Spleen (tissue), 11 donors: Measurements from ENCODE around the gene MINDY4. TPM values are rescaled to one million over a fixed set of nuclear protein-coding genes. Genes with fewer than 3 reads are reported as not detected.
A peak's percentile ranks its signal among the peaks of the same experiment; 100 is the strongest.

ENCODE experiments used
- DNase-seq: peaks from one replicate; pipeline ENCODE4 v3.0.0-alpha.2; 2020
- H3K27ac ChIP-seq, 8 donors: fragments of 200-600 bp; sonication (generic) in 7 of 8; 1 replicate in 4 of 8; 2 replicates in 4 of 8; pipeline versions ENCODE4 v1.5.0 to v1.8.0; 2016 to 2021; ENCODE audit warnings: inconsistent platforms in 4 of 8, mild to moderate bottlenecking in 4 of 8, moderate library complexity in 1 of 8
- H3K27me3 ChIP-seq, 7 donors: fragments of 200-600 bp; sonication (generic) in 6 of 7; replicated peaks in 1 of 7; 1 replicate in 4 of 7; 2 replicates in 3 of 7; pipeline versions ENCODE4 v1.5.0 to v1.8.0; 2016 to 2021; ENCODE audit warnings: inconsistent platforms in 3 of 7, mild to moderate bottlenecking in 1 of 7
- H3K36me3 ChIP-seq, 6 donors: fragments of 200-600 bp; sonication (generic) in 5 of 6; 1 replicate in 4 of 6; 2 replicates in 2 of 6; pipeline versions ENCODE4 v1.5.0 to v1.8.0; 2016 to 2021; ENCODE audit warnings: inconsistent platforms in 2 of 6
- H3K4me1 ChIP-seq, 6 donors: fragments of 200-600 bp; sonication (generic) in 5 of 6; 1 replicate in 3 of 6; 2 replicates in 3 of 6; pipeline versions ENCODE4 v1.5.0 to v1.8.0; 2016 to 2021; ENCODE audit warnings: inconsistent platforms in 3 of 6
- H3K4me3 ChIP-seq, 8 donors: fragments of 200-600 bp; sonication (generic) in 7 of 8; 1 replicate in 4 of 8; 2 replicates in 4 of 8; pipeline versions ENCODE4 v1.5.0 to v1.8.0; 2016 to 2021; ENCODE audit warnings: inconsistent platforms in 4 of 8, mild to moderate bottlenecking in 4 of 8, moderate library complexity in 2 of 8
- H3K9me3 ChIP-seq, 8 donors: fragments of 200-600 bp; sonication (generic) in 7 of 8; 1 replicate in 4 of 8; 2 replicates in 4 of 8; pipeline versions ENCODE4 v1.5.0 to v1.8.0; 2016 to 2021; ENCODE audit warnings: inconsistent platforms in 4 of 8
- POLR2A ChIP-seq, 3 donors: fragments of 450-650 bp; IDR thresholded peaks; one replicate each; pipeline ENCODE4 v1.5.1; 2017; ENCODE audit warnings: antibody characterized with exemption in 3 of 3, mild to moderate bottlenecking in 1 of 3
- POLR2AphosphoS5 ChIP-seq, 3 donors: sonication (generic); formaldehyde crosslinking; IDR thresholded peaks; one replicate each; pipeline ENCODE4 v1.5.1; 2017; ENCODE audit warnings: antibody characterized with exemption in 3 of 3
- WGBS, 5 donors: extraction: QIAGEN DNeasy Blood & Tissue Kit in 3 of 5; methylation state at CpG; one replicate each; pipeline versions ENCODE4 v1.1.5 to v1.1.7; 2013 to 2018; 5-methylcytosine and 5-hydroxymethylcytosine counted together
- intact Hi-C: fragments of 100-400 bp; cut with DNase I; formaldehyde crosslinking; loops from one replicate; pipeline ENCODE4 v1.15.0; 2023; ENCODE audit warnings: low total_unique reads
- polyA plus RNA-seq, 3 donors: library from polyadenylated mRNA; stranded (reverse); fragments of 200-250 nt; gene quantifications; one replicate each; pipeline ENCODE4 v1.2.1, GENCODE V29; 2013
- total RNA-seq, 7 donors: library from RNA; depleted of rRNA in 3 of 7; stranded (reverse); fragments of >200 nt in 3 of 7; fragmentation: NEBNext Ultra II Directional in 4 of 7; extraction: Animal tissue kit (Norgen Biotek cat#: 25700) in 4 of 7; gene quantifications; one replicate each; pipeline versions ENCODE4 v1.1.0 to v1.2.1, GENCODE V29; 2016 to 2021
- TF ChIP-seq, protein P1 (sequence below), 11 experiments: fragments of 200-600 bp in 7 of 11; fragments of 450-650 bp in 4 of 11; sonication (generic) in 4 of 11; IDR thresholded peaks in 8 of 11; conservative IDR thresholded peaks in 3 of 11; 1 replicate in 7 of 11; 2 replicates in 4 of 11; pipeline versions ENCODE4 v1.4.0 to v1.8.0; 2016 to 2021; ENCODE audit warnings: antibody characterized with exemption in 11 of 11, inconsistent platforms in 4 of 11, mild to moderate bottlenecking in 1 of 11
- donor health status: healthy with polysubstance abuse.
- donor health status: DM: no; HTN: no; CAD: no; lungs with moderate emphysema.
- donor health status: DM: no; HTN: no; CAD: no.
- donor health status: Bipolar disorder and iron deficiency.
- donor health status: healthy.
- donor health status: DM: no; HTN: no; CAD: no.
- donor health status: DM: yes; HTN: yes; CAD: no.

The MINDY4 gene
- total and polyA plus RNA-seq, 10 donors: 0.63 to 7.0 (median 3.0) TPM

DNA sequence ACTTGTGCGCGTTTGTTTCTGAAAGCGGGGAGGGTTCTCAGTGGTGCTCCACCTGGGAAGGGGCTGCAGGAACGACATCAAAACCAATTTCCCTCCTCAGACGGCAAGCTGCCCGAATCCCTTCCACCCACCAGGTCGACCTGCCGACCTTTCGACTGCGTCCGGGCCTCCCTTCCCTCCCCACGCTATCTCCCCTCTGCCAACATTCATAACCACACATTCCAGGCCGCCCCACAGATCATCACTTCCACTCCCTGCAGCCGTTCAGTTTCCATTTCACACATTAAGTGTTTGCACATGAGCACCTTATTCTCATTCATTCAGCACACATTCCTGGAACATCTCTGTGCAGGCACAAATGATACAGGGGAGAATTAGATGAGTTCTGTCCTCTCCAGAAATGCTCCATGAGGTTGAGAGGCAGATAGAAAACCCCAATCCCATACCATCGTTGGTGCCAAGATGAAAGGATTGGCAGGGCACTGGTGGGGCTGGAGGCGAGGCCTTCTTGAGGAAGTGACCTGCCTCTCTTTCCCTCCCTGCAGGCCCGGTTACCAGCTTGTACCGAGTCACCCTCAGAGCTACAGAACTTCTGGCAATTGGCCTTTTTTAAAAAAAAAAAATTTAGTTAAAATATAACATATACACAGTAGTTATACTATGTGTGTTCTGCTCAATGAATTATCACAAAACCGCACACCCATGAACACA lies 70.0 kb downstream of the MINDY4 start:
- WGBS, 5 donors: 83 to 91% (median 90%) methylated on average over 19 of the region's 19 CpGs
- peaks cover 2 to 15% (median 8%) of the 10 kb centered on the region in 6 donors for H3K4me1 ChIP-seq
- no peaks in the 10 kb centered on the region for H3K27me3 ChIP-seq
- H3K9me3 ChIP-seq: no peaks in the 10 kb centered on the region
- H3K36me3 ChIP-seq: peaks cover 0 to 32% (median 3%) of the 10 kb centered on the region in 6 donors
- intact Hi-C loops: no loop called here
- DNase-seq: no peak
- no peak overlapping the region for H3K27ac ChIP-seq
- TF ChIP-seq POLR2AphosphoS5 (IDR thresholded peaks at IDR 0.05) (no peak), POLR2A (IDR thresholded peaks at IDR 0.05) (no peak)
- TF ChIP-seq, protein P1, sequence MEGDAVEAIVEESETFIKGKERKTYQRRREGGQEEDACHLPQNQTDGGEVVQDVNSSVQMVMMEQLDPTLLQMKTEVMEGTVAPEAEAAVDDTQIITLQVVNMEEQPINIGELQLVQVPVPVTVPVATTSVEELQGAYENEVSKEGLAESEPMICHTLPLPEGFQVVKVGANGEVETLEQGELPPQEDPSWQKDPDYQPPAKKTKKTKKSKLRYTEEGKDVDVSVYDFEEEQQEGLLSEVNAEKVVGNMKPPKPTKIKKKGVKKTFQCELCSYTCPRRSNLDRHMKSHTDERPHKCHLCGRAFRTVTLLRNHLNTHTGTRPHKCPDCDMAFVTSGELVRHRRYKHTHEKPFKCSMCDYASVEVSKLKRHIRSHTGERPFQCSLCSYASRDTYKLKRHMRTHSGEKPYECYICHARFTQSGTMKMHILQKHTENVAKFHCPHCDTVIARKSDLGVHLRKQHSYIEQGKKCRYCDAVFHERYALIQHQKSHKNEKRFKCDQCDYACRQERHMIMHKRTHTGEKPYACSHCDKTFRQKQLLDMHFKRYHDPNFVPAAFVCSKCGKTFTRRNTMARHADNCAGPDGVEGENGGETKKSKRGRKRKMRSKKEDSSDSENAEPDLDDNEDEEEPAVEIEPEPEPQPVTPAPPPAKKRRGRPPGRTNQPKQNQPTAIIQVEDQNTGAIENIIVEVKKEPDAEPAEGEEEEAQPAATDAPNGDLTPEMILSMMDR (IDR thresholded peaks at IDR 0.05 in 8 of 11, conservative IDR thresholded peaks at IDR 0.05 in 3 of 11): no peak
- no peak overlapping the region for H3K4me3 ChIP-seq

DNA sequence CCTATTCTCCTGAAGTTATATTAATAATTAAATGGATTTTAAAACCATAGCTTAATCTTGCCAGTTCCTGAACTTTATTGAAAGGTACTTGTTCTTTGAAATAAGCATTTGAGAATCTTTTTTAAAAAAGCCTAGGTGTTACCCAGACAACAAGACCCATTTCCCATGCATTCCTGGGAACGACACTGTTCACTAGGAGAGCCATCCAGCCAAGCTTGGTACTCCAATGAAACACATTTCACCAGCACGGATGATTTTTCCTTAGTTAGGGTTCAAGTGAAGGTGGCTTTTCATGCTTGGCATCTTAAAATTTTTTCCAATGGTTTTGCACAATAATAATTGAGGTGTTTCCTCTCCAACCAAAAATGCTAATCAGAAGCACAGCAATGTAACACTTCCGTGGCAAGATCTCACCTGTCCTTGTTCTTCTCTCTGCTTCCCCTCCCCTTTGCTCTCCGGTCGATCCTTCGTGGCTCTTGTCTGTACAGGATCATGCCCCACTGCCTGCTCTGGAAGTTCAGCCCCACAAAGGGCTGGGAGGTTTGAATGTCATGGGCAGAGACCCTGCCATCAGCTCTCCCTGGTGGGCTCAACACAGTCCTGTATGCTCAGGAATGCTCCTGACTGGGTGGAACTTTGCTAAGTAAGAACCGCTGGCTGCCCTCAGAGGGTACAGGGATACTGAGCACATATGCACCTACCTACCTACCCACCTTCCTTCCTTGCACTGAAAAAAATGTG lies 70.8 kb downstream of the MINDY4 start:
- TF ChIP-seq POLR2AphosphoS5 (IDR thresholded peaks at IDR 0.05) (no peak), POLR2A (IDR thresholded peaks at IDR 0.05) (no peak)
- no peak for DNase-seq
- H3K4me3 ChIP-seq: no peak overlapping the region
- H3K9me3 ChIP-seq: no peaks in the 10 kb centered on the region
- intact Hi-C loops: no loop called here
- H3K4me1 ChIP-seq: peaks cover 2 to 16% (median 8%) of the 10 kb centered on the region in 6 donors
- 92 to 97% (median 93%) methylated on average over 7 of the region's 7 CpGs for WGBS, 5 donors
- no peaks in the 10 kb centered on the region for H3K27me3 ChIP-seq
- H3K27ac ChIP-seq: no peak overlapping the region
- peaks cover 0 to 27% (median under 1%) of the 10 kb centered on the region in 6 donors for H3K36me3 ChIP-seq

DNA sequence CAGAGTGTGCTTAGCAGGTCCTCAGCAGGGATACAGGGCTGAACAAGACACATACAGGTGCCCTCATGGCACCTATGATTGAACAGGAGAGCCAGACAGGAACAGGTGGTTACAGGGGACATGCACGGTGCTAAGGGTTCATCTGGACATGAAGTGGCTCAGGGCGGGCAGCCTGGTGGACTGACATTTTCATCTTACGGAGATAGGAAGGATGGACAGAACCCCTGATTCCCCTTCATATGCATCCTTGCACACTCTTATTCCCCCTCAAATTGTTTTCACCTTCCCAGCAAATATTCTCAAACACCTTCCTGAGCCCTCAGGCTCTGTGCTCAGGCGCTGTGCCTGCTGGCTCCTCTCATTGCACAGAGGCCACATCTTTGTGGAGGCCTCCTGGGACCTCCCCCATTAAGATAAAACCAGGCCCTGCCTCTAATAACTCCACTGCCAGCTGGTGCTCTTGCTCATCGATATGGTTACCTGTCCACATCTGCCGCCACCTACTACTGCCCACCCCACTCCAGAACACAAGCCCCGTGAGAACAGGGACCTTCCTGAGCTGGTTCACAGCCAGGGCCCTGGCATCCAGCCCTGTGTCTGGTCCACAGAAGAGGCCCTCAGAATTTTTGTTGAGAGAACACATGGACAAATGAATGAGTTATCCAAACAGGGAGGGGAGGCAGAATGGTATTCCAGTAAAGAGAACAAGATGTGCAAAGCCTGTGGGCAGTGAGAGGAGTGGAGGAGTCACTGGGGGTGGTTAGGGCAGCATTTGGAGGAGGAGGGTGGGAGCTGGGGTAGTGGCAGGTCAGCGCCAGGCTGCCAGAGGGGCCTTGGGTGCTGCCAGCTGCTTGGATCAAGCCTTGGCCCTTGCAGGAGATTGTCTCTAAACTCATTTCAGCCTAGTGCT lies 71.6 kb downstream of the MINDY4 start:
- peak overlapping the region in 2 of 8 donors; percentile 16 to 36 for H3K27ac ChIP-seq
- H3K4me1 ChIP-seq: peaks cover 2 to 16% (median 8%) of the 10 kb centered on the region in 6 donors
- DNase-seq: peak; percentile 61

DNA sequence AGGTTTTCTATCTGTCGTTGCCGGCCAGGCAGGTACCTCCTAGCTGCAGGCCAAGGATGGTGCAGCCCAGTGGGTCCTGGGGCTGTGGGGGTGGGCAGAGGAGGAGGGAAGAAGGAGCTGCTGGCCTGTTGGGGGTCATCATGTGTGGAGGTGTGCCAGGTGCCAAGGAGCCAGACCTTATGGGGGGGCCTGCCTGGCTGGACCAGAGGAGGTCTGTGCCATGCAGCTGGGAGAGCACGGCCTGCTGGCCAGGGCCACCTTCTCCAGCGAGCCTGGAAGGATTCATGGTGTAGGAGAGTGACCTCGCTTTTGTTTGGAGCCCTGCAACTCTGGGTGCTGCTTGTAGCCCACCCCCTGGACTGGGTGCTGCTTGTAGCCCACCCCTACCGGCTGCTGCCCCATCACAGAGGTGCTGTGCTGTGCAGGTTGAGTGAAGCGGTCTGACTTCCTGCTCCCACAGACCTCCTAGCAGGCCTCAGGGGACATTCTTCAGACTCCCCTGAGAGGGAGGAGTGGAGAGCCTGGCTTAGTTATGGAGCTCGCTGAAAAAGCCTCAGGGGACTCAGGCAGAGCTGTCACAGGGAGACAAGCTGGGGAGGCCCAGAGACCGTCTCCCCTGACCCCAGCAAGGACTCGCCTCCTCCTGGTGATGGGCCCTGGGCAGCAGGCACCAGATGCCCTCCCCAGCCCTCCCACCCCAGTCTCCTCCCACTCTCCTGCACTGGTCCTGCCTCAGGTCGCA lies 72.7 kb downstream of the MINDY4 start:
- DNase-seq: peak; percentile 60
- peaks cover 2 to 24% (median 8%) of the 10 kb centered on the region in 6 donors for H3K4me1 ChIP-seq
- intact Hi-C loops: no loop called here

More for the DNA sequence above, 71.6 kb downstream of the MINDY4 start:
- intact Hi-C loops: no loop called here
- H3K4me3 ChIP-seq: no peak overlapping the region
- peak in 1 of 3 donors; percentile 23 for TF ChIP-seq POLR2AphosphoS5 (IDR thresholded peaks at IDR 0.05)
- TF ChIP-seq POLR2A (IDR thresholded peaks at IDR 0.05): no peak
- peaks cover 0 to 19% (median 0%) of the 10 kb centered on the region in 6 donors for H3K36me3 ChIP-seq
- 87 to 97% (median 95%) methylated on average over 8 of the region's 8 CpGs for WGBS, 5 donors
- H3K9me3 ChIP-seq: no peaks in the 10 kb centered on the region
- no peaks in the 10 kb centered on the region for H3K27me3 ChIP-seq

More for the DNA sequence above, 72.7 kb downstream of the MINDY4 start:
- TF ChIP-seq POLR2A (IDR thresholded peaks at IDR 0.05) (no peak), POLR2AphosphoS5 (IDR thresholded peaks at IDR 0.05) (no peak)
- TF ChIP-seq, protein P1 (IDR thresholded peaks at IDR 0.05 in 8 of 11, conservative IDR thresholded peaks at IDR 0.05 in 3 of 11): no peak
- H3K9me3 ChIP-seq: no peaks in the 10 kb centered on the region
- no peak overlapping the region for H3K4me3 ChIP-seq
- H3K27me3 ChIP-seq: no peaks in the 10 kb centered on the region
- WGBS, 5 donors: 74 to 92% (median 92%) methylated on average over 11 of the region's 11 CpGs
- peaks cover 0 to 16% (median 0%) of the 10 kb centered on the region in 6 donors for H3K36me3 ChIP-seq
- peak overlapping the region in 2 of 8 donors; percentile 16 to 36 for H3K27ac ChIP-seq
